HG03432 (cell line): ENCODE measurements around the gene LZTS2.

Experiments
- ATAC-seq: cut with Tn5 transposase; IDR thresholded peaks from one replicate; pipeline ENCODE4 v1.9.1; 2021; ENCODE audit warnings: mild to moderate bottlenecking, moderate library complexity; ENCODE audit not compliant: unreplicated experiment

Gene LZTS2

GRCh38 chr10:101013365-101013825 is 13.8 kb downstream of the LZTS2 start:
- no peak for ATAC-seq

GRCh38 chr10:101014230-101014884 is 14.7 kb downstream of the LZTS2 start:
- peak; percentile 43 for ATAC-seq

- ATAC-seq = no peak
Observed at GRCh38 chr10:101014966-101015581, 15.5 kb downstream of the LZTS2 start.

- ATAC-seq = no peak
Observed at GRCh38 chr10:101015582-101015973, 16.0 kb downstream of the LZTS2 start.

- ATAC-seq = no peak
Observed at GRCh38 chr10:101016814-101017213, 17.2 kb downstream of the LZTS2 start.

- ATAC-seq = no peak
Observed at GRCh38 chr10:101018118-101018599, 18.6 kb downstream of the LZTS2 start.

- no peak for ATAC-seq
Observed at GRCh38 chr10:101018600-101019439, 19.2 kb downstream of the LZTS2 start.

GRCh38 chr10:101019440-101019703 is 19.8 kb downstream of the LZTS2 start:
- ATAC-seq = no peak

GRCh38 chr10:101020427-101021075 is 20.9 kb downstream of the LZTS2 start:
- no peak for ATAC-seq

- ATAC-seq = no peak
Observed at GRCh38 chr10:101021239-101021638, 21.6 kb downstream of the LZTS2 start.

GRCh38 chr10:101021692-101022251 is 22.2 kb downstream of the LZTS2 start:
- no peak for ATAC-seq

- ATAC-seq = no peak
Observed at GRCh38 chr10:101022967-101023705, 23.5 kb downstream of the LZTS2 start.

- ATAC-seq = no peak
Observed at GRCh38 chr10:101027106-101027720, 27.6 kb downstream of the LZTS2 start.

- ATAC-seq = no peak
Observed at GRCh38 chr10:101028446-101029337, 29.1 kb downstream of the LZTS2 start.

- no peak for ATAC-seq
Observed at GRCh38 chr10:101029520-101030295, 30.1 kb downstream of the LZTS2 start.

- no peak for ATAC-seq
Observed at GRCh38 chr10:101030496-101031127, 31.0 kb downstream of the LZTS2 start.

- ATAC-seq = peak; percentile 90
Observed at GRCh38 chr10:101031128-101031795, 31.7 kb downstream of the LZTS2 start, which contains the start of the genes PDZD7 and SFXN3. TSS of gene PDZD7 (minus strand) at chr10:101031129. CDS start at chr10:101030219, 910 bp downstream. TSS of gene SFXN3 (plus strand) at chr10:101031234. CDS start at chr10:101034695, 3,461 bp downstream.
